ENCODE measurements around the gene RSBN1.

Gene RSBN1

GRCh38 chr1:113749402-113749801, 62.9 kb downstream of the RSBN1 start (continued):
- TF ChIP-seq CTCF (tag by site-specific recombination; IDR thresholded peaks at IDR 0.05): no peak

GRCh38 chr1:113747376-113747775, 64.9 kb downstream of the RSBN1 start:
- TF ChIP-seq ZFP69B (tag by site-specific recombination; IDR thresholded peaks at IDR 0.05): no peak
- Histone ChIP-seq H3K4me1 (ENCODE audit: control insufficient read depth, insufficient read depth, low read length) (no peaks in the 10 kb centered on the region), H3K4me3 (ENCODE audit: low read depth, low read length) (no peak overlapping the region), H3K27ac (ENCODE audit: extremely low read depth, low read depth, low read length) (no peak overlapping the region), H3K9me3 (ENCODE audit: control insufficient read depth, insufficient read depth, low read depth, low read length) (no peaks in the 10 kb centered on the region), H3K36me3 (ENCODE audit: control insufficient read depth in 2 of 2, insufficient read depth in 1 of 2, low read length in 2 of 2) (peaks cover 3 to 49% of the 10 kb centered on the region in 2 experiments; a peak in 2 of 3 replicates)
- POLR2A ChIA-PET: interaction anchor here (0.5 kb wide), 1 partner anchor 12 kb away, joined by 11 read pairs; no protein-coding TSS in a partner anchor
- CTCF ChIA-PET: no interaction called here

- POLR2A ChIA-PET: no interaction called here
- Histone ChIP-seq H3K9me3 (ENCODE audit: control insufficient read depth, insufficient read depth, low read depth, low read length) (no peaks in the 10 kb centered on the region), H3K36me3 (ENCODE audit: control insufficient read depth in 2 of 2, insufficient read depth in 1 of 2, low read length in 2 of 2) (peaks cover 3 to 44% of the 10 kb centered on the region in 2 experiments; a peak in 2 of 3 replicates), H3K4me1 (ENCODE audit: control insufficient read depth, insufficient read depth, low read length) (no peaks in the 10 kb centered on the region), H3K27ac (ENCODE audit: extremely low read depth, low read depth, low read length) (no peak overlapping the region), H3K4me3 (ENCODE audit: low read depth, low read length) (no peak overlapping the region)
- no peak for TF ChIP-seq ZNF37A (tag by site-specific recombination; IDR thresholded peaks at IDR 0.05)
- peak; percentile 63; the same call in 1 of the 2 replicates for TF ChIP-seq ZNF610 (tag by site-specific recombination; IDR thresholded peaks at IDR 0.05; ENCODE audit: borderline replicate concordance)
- TF ChIP-seq ZFP37 (tag by site-specific recombination; IDR thresholded peaks at IDR 0.05): no peak
- no peak for TF ChIP-seq ZNF473 (tag by site-specific recombination; IDR thresholded peaks at IDR 0.05)
- no peak for TF ChIP-seq MZF1 (tag by site-specific recombination; IDR thresholded peaks at IDR 0.05; ENCODE audit: borderline replicate concordance)
- no peak for TF ChIP-seq SCRT2 (tag by site-specific recombination; IDR thresholded peaks at IDR 0.05)
- TF ChIP-seq AEBP2 (tag by site-specific recombination; IDR thresholded peaks at IDR 0.05; ENCODE audit: borderline replicate concordance): no peak
- peak; percentile 64 for TF ChIP-seq WT1 (tag by site-specific recombination; IDR thresholded peaks at IDR 0.05)
- no peak for TF ChIP-seq ZBTB20 (tag by site-specific recombination; IDR thresholded peaks at IDR 0.05)
- TF ChIP-seq ZNF600 (tag by site-specific recombination; IDR thresholded peaks at IDR 0.05): no peak
- no peak for TF ChIP-seq ZNF202 (tag by site-specific recombination; IDR thresholded peaks at IDR 0.05; ENCODE audit: borderline replicate concordance)
- CTCF ChIA-PET: no interaction called here
Measured at GRCh38 chr1:113745425-113745824, 66.9 kb downstream of the RSBN1 start.

- Histone ChIP-seq H3K9me3 (ENCODE audit: control insufficient read depth, insufficient read depth, low read depth, low read length) (no peaks in the 10 kb centered on the region), H3K4me1 (ENCODE audit: control insufficient read depth, insufficient read depth, low read length) (no peaks in the 10 kb centered on the region), H3K36me3 (ENCODE audit: control insufficient read depth in 2 of 2, insufficient read depth in 1 of 2, low read length in 2 of 2) (peaks cover 3 to 37% of the 10 kb centered on the region in 2 experiments; a peak in 2 of 3 replicates), H3K4me3 (ENCODE audit: low read depth, low read length) (no peak overlapping the region), H3K27ac (ENCODE audit: extremely low read depth, low read depth, low read length) (no peak overlapping the region)
- ChIA-PET POLR2A (no interaction called here), CTCF (no interaction called here)
- no peak for TF ChIP-seq TRIM28 (IDR thresholded peaks at IDR 0.05; ENCODE audit: borderline replicate concordance, low read length)
- TF ChIP-seq ZNF175 (tag by site-specific recombination; IDR thresholded peaks at IDR 0.05): no peak
- no peak for TF ChIP-seq ZBTB8A (tag by site-specific recombination; IDR thresholded peaks at IDR 0.05)
- TF ChIP-seq ZNF571 (tag by site-specific recombination; IDR thresholded peaks at IDR 0.05): no peak
- no peak for TF ChIP-seq ZNF324 (tag by site-specific recombination; IDR thresholded peaks at IDR 0.05)
- no peak for TF ChIP-seq ZNF692 (tag by site-specific recombination; IDR thresholded peaks at IDR 0.05)
- TF ChIP-seq ZNF76 (tag by site-specific recombination; IDR thresholded peaks at IDR 0.05; ENCODE audit: borderline replicate concordance, low read depth): no peak
Measured at GRCh38 chr1:113744114-113744513, 68.2 kb downstream of the RSBN1 start.

Measured in HEK293 (cell line).